ENCODE data around the gene CEP72. TPM values are rescaled to one million over a fixed set of nuclear protein-coding genes. Genes with fewer than 3 reads are reported as not detected.

The CEP72 gene
- total RNA-seq, 1 donor from 2014 or later = 7.6 TPM

- TF ChIP-seq CTCF (IDR thresholded peaks at IDR 0.05) = no peak
- Mint-ChIP-seq H3K27me3 (ENCODE audit: unreplicated experiment) (no peaks in the 10 kb centered on the region), H3K4me3 (ENCODE audit: unreplicated experiment) (no peak overlapping the region), H3K9me3 (ENCODE audit: unreplicated experiment) (peaks cover 6% of the 10 kb centered on the region), H3K27ac (ENCODE audit: unreplicated experiment) (no peak overlapping the region), H3K4me1 (ENCODE audit: unreplicated experiment) (peaks cover 8% of the 10 kb centered on the region), H3K36me3 (ENCODE audit: unreplicated experiment) (peaks cover 5% of the 10 kb centered on the region)
- DNase-seq (ENCODE audit: extremely low spot score, unreplicated experiment) = peak; percentile 81
Observed at GRCh38 chr5:616484-617039, 4.4 kb downstream of the CEP72 start.

- DNase-seq (ENCODE audit: extremely low spot score, unreplicated experiment) = peak; percentile 62
- H3K36me3 Mint-ChIP-seq (ENCODE audit: unreplicated experiment) = peaks cover 5% of the 10 kb centered on the region
- no peak overlapping the region for H3K4me3 Mint-ChIP-seq (ENCODE audit: unreplicated experiment)
- peaks cover 5% of the 10 kb centered on the region for H3K4me1 Mint-ChIP-seq (ENCODE audit: unreplicated experiment)
- TF ChIP-seq CTCF (IDR thresholded peaks at IDR 0.05) = no peak
- no peaks in the 10 kb centered on the region for H3K27me3 Mint-ChIP-seq (ENCODE audit: unreplicated experiment)
- H3K27ac Mint-ChIP-seq (ENCODE audit: unreplicated experiment) = no peak overlapping the region
- H3K9me3 Mint-ChIP-seq (ENCODE audit: unreplicated experiment) = peaks cover 6% of the 10 kb centered on the region
Observed at GRCh38 chr5:617896-618295, 5.8 kb downstream of the CEP72 start.

GRCh38 chr5:618450-618849, 6.3 kb downstream of the CEP72 start:
- Mint-ChIP-seq H3K27me3 (ENCODE audit: unreplicated experiment) (no peaks in the 10 kb centered on the region), H3K9me3 (ENCODE audit: unreplicated experiment) (peaks cover 6% of the 10 kb centered on the region)
- peak; percentile 72 for DNase-seq (ENCODE audit: extremely low spot score, unreplicated experiment)

GRCh38 chr5:619444-619843, 7.3 kb downstream of the CEP72 start:
- Mint-ChIP-seq H3K27ac (ENCODE audit: unreplicated experiment) (no peak overlapping the region), H3K9me3 (ENCODE audit: unreplicated experiment) (peaks cover 6% of the 10 kb centered on the region), H3K4me1 (ENCODE audit: unreplicated experiment) (no peaks in the 10 kb centered on the region), H3K27me3 (ENCODE audit: unreplicated experiment) (no peaks in the 10 kb centered on the region), H3K4me3 (ENCODE audit: unreplicated experiment) (no peak overlapping the region), H3K36me3 (ENCODE audit: unreplicated experiment) (peaks cover 5% of the 10 kb centered on the region)
- TF ChIP-seq CTCF (IDR thresholded peaks at IDR 0.05) = no peak
- DNase-seq (ENCODE audit: extremely low spot score, unreplicated experiment) = peak; percentile 71

More at GRCh38 chr5:618450-618849, 6.3 kb downstream of the CEP72 start:
- H3K36me3 Mint-ChIP-seq (ENCODE audit: unreplicated experiment) = peaks cover 5% of the 10 kb centered on the region
- peaks cover 2% of the 10 kb centered on the region for H3K4me1 Mint-ChIP-seq (ENCODE audit: unreplicated experiment)
- no peak overlapping the region for H3K4me3 Mint-ChIP-seq (ENCODE audit: unreplicated experiment)
- TF ChIP-seq CTCF (IDR thresholded peaks at IDR 0.05) = no peak
- H3K27ac Mint-ChIP-seq (ENCODE audit: unreplicated experiment) = no peak overlapping the region

GRCh38 chr5:620152-620551, 8.0 kb downstream of the CEP72 start:
- Mint-ChIP-seq H3K9me3 (ENCODE audit: unreplicated experiment) (peaks cover 6% of the 10 kb centered on the region), H3K27me3 (ENCODE audit: unreplicated experiment) (no peaks in the 10 kb centered on the region), H3K4me3 (ENCODE audit: unreplicated experiment) (no peak overlapping the region), H3K4me1 (ENCODE audit: unreplicated experiment) (no peaks in the 10 kb centered on the region), H3K27ac (ENCODE audit: unreplicated experiment) (no peak overlapping the region), H3K36me3 (ENCODE audit: unreplicated experiment) (peaks cover 5% of the 10 kb centered on the region)
- DNase-seq (ENCODE audit: extremely low spot score, unreplicated experiment) = peak; percentile 63
- no peak for TF ChIP-seq CTCF (IDR thresholded peaks at IDR 0.05)

Measured in osteocyte (in vitro differentiated cells).